H1 (cell line): Measurements from ENCODE around the gene GABRG3.

Experiments
- BRCA1 ChIP-seq: IDR thresholded peaks from 2 replicates; pipeline ENCODE4 v1.6.1; 2012; ENCODE audit warnings: low read depth, low read length, improper control_type of control experiment
- CTCF ChIP-seq, 3 experiments: IDR thresholded peaks; 1 replicate in 2 of 3; 2 replicates in 1 of 3; pipeline versions ENCODE4 v1.5.1 to v1.6.1; 2011; ENCODE audit warnings: low read length in 3 of 3, mild to moderate bottlenecking in 3 of 3, inconsistent platforms in 2 of 3, low read depth in 1 of 3, moderate library complexity in 1 of 3; ENCODE audit not compliant: insufficient read depth in 1 of 3; ENCODE audit errors: control extremely low read depth in 1 of 3
- EP300 ChIP-seq, 2 experiments: IDR thresholded peaks; 1 replicate in 1 of 2; 2 replicates in 1 of 2; pipeline ENCODE4 v1.6.1; 2011 to 2012; ENCODE audit warnings: low read depth in 2 of 2, low read length in 2 of 2, mild to moderate bottlenecking in 2 of 2, borderline replicate concordance in 1 of 2, inconsistent platforms in 1 of 2, moderate library complexity in 1 of 2
- FOSL1 ChIP-seq: IDR thresholded peaks from 2 replicates; pipeline ENCODE4 v1.6.1; 2011; ENCODE audit warnings: mild to moderate bottlenecking, low read depth, low read length, moderate library complexity; ENCODE audit not compliant: insufficient read depth
- GTF2F1 ChIP-seq: IDR thresholded peaks from 2 replicates; pipeline ENCODE4 v1.6.1; 2012; ENCODE audit warnings: low read depth, low read length, improper control_type of control experiment, borderline replicate concordance
- KDM1A ChIP-seq: fragments of 200-600, 300-600 bp; sonication (generic); IDR thresholded peaks from 2 replicates; pipeline ENCODE4 v1.7.1; 2016; ENCODE audit warnings: mild to moderate bottlenecking, low read length, borderline replicate concordance
- NRF1 ChIP-seq: IDR thresholded peaks from 2 replicates; pipeline ENCODE4 v1.6.1; 2011; ENCODE audit warnings: mild to moderate bottlenecking, low read depth, low read length, improper control_type of control experiment
- PHF8 ChIP-seq: fragments of 200-600 bp; sonication (generic); conservative IDR thresholded peaks from 2 replicates; pipeline ENCODE4 v1.7.1; 2012; ENCODE audit warnings: low read depth, mild to moderate bottlenecking, inconsistent platforms, low read length, moderate library complexity
- POLR2A ChIP-seq, 2 experiments: IDR thresholded peaks; 1 replicate in 1 of 2; 2 replicates in 1 of 2; pipeline ENCODE4 v1.6.1; 2011; ENCODE audit warnings: low read depth in 2 of 2, low read length in 2 of 2, mild to moderate bottlenecking in 2 of 2; ENCODE audit errors: control extremely low read depth in 1 of 2
- POLR2AphosphoS5 ChIP-seq: IDR thresholded peaks from 2 replicates; pipeline ENCODE4 v1.6.1; 2011; ENCODE audit warnings: low read depth, low read length
- SIN3A ChIP-seq, 2 experiments: IDR thresholded peaks in 1 of 2; conservative IDR thresholded peaks in 1 of 2; 2 replicates each; pipeline ENCODE4 v1.6.1; 2011 to 2012; ENCODE audit warnings: low read length in 2 of 2, improper control_type of control experiment in 1 of 2, low read depth in 1 of 2, mild to moderate bottlenecking in 1 of 2

DNA sequence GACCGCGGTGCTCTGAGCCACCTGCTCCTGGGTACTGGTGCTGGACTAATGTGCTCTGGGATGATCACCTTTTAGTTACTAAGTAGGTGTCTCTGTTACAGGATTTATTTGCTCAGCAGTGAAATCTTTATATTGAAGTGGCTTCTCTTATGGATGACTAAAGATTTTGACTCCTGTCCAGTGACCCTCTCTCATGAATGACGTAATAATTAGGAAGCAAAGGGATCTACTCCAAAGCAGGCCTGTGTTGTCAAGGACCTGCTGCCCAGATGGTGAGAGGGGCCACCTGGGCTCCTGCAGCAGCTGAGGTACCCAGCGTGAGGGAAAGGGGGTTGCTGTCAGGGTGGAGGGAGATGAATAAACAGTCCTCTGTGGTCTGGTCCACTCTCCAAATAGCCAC, 263.6 kb downstream of the GABRG3 start:
- TF ChIP-seq CTCF (IDR thresholded peaks at IDR 0.05; ENCODE audit: control extremely low read depth in 1 of 3, insufficient read depth in 1 of 3, low read depth in 1 of 3, low read length in 3 of 3) (no peak), NRF1 (no peak), EP300 (IDR thresholded peaks at IDR 0.05; ENCODE audit: borderline replicate concordance in 1 of 2, low read depth in 2 of 2, low read length in 2 of 2) (no peak), GTF2F1 (no peak), POLR2A (IDR thresholded peaks at IDR 0.05; ENCODE audit: control extremely low read depth in 1 of 2, low read depth in 2 of 2, low read length in 2 of 2) (no peak), BRCA1 (no peak), PHF8 (no peak), SIN3A (conservative IDR thresholded peaks at IDR 0.05 in 1 of 2, IDR thresholded peaks at IDR 0.05 in 1 of 2; ENCODE audit: low read depth in 1 of 2, low read length in 2 of 2) (no peak), FOSL1 (no peak), KDM1A (no peak), POLR2AphosphoS5 (no peak)
